ENCODE results near the gene ENGASE.
A peak's percentile ranks its signal among the peaks of the same experiment; 100 is the strongest.

The ENGASE gene

GRCh38 chr17:79089720-79090442 is 15.3 kb downstream of the ENGASE start:
- TF ChIP-seq, protein P1, sequence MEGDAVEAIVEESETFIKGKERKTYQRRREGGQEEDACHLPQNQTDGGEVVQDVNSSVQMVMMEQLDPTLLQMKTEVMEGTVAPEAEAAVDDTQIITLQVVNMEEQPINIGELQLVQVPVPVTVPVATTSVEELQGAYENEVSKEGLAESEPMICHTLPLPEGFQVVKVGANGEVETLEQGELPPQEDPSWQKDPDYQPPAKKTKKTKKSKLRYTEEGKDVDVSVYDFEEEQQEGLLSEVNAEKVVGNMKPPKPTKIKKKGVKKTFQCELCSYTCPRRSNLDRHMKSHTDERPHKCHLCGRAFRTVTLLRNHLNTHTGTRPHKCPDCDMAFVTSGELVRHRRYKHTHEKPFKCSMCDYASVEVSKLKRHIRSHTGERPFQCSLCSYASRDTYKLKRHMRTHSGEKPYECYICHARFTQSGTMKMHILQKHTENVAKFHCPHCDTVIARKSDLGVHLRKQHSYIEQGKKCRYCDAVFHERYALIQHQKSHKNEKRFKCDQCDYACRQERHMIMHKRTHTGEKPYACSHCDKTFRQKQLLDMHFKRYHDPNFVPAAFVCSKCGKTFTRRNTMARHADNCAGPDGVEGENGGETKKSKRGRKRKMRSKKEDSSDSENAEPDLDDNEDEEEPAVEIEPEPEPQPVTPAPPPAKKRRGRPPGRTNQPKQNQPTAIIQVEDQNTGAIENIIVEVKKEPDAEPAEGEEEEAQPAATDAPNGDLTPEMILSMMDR (IDR thresholded peaks at IDR 0.05; ENCODE audit: insufficient read depth, low read depth, low read length, missing control alignments) = no peak
- H3K4me3 ChIP-seq (ENCODE audit: low read length) = no peak overlapping the region
- DNase-seq (ENCODE audit: low read depth) = peak; percentile 24

GRCh38 chr17:79090443-79091225 is 16.0 kb downstream of the ENGASE start:
- TF ChIP-seq, protein P1 (IDR thresholded peaks at IDR 0.05; ENCODE audit: insufficient read depth, low read depth, low read length, missing control alignments) = peak; percentile 34
- peak; percentile 28 for DNase-seq (ENCODE audit: low read depth)
- no peak overlapping the region for H3K4me3 ChIP-seq (ENCODE audit: low read length)

GRCh38 chr17:79091226-79091670 is 16.6 kb downstream of the ENGASE start:
- TF ChIP-seq, protein P1 (IDR thresholded peaks at IDR 0.05; ENCODE audit: insufficient read depth, low read depth, low read length, missing control alignments) = no peak
- H3K4me3 ChIP-seq (ENCODE audit: low read length) = no peak overlapping the region

DNA sequence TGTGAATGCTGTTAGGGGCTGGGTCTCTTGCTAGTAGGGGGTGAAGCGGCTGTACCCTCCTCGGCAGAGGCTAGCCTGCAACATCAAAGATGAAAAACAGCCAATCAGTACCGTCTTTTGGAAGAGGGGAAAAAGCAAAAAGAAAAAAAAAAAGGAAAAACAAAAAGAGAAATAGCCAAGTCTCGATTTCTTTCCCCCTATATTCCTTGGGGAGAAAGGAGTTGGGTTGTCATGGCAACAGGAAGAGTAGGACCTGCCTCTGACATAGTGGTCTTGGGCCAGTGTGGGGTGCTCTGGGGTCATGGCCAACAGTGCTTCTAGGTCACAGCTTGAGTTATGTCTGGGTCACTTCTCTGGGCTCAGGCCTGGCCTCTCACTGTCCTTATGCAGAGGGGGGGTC is 17.9 kb downstream of the ENGASE start:
- DNase-seq (ENCODE audit: low read depth) = no peak
- H3K4me3 ChIP-seq (ENCODE audit: low read length) = no peak overlapping the region
- TF ChIP-seq, protein P1 (IDR thresholded peaks at IDR 0.05; ENCODE audit: insufficient read depth, low read depth, low read length, missing control alignments) = no peak

More at GRCh38 chr17:79091226-79091670, 16.6 kb downstream of the ENGASE start:
- no peak for DNase-seq (ENCODE audit: low read depth)

- no peak for DNase-seq (ENCODE audit: low read depth)
- TF ChIP-seq, protein P1 (IDR thresholded peaks at IDR 0.05; ENCODE audit: insufficient read depth, low read depth, low read length, missing control alignments) = no peak
- no peak overlapping the region for H3K4me3 ChIP-seq (ENCODE audit: low read length)
Observed at GRCh38 chr17:79093270-79093669, 18.6 kb downstream of the ENGASE start.

DNA sequence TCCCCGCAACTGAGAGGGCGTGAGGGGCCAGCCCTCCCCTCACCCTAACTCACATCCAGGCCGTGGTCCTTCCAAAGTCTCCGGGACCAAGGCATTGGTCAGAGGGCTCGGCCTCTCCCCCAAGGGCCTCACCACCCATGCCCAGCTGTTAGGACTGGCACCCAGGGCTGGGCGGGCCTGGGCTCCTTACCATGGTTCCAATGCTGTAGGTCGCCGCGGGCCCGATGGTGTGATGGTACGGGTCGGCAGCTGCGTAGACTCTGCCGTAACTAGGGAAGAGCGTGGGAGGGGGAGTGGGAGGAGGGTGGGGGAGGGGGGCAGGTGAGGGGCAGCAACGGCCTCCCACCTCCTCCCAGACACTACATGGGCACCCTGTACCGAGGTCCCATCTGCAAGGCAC is 19.6 kb downstream of the ENGASE start:
- TF ChIP-seq, protein P1 (IDR thresholded peaks at IDR 0.05; ENCODE audit: insufficient read depth, low read depth, low read length, missing control alignments) = no peak
- no peak for DNase-seq (ENCODE audit: low read depth)
- H3K4me3 ChIP-seq (ENCODE audit: low read length) = no peak overlapping the region

Measured in epithelial cell of esophagus (primary cell).